Forelimb muscle (tissue), 1 donor: ENCODE data around the gene PTCH2. TPM values are rescaled to one million over a fixed set of nuclear protein-coding genes. Genes with fewer than 3 reads are reported as not detected.
"Not testable (repeated sequence)": the region's sequence is repeated elsewhere in the genome, so short reads cannot be mapped to it uniquely, and the experiment has no call there.

Experiments used
- DNase-seq: peaks from one replicate; pipeline ENCODE4 v3.0.0-alpha.2; 2013; ENCODE audit warnings: low read depth
- polyA plus RNA-seq: library from polyadenylated mRNA; unstranded; fragments of 120-200 nt; gene quantifications from one replicate; pipeline ENCODE4 v1.2.1, GENCODE V29; 2013; ENCODE audit not compliant: insufficient read length

Gene PTCH2
- polyA plus RNA-seq, 1 donor: 10.9 TPM

DNA sequence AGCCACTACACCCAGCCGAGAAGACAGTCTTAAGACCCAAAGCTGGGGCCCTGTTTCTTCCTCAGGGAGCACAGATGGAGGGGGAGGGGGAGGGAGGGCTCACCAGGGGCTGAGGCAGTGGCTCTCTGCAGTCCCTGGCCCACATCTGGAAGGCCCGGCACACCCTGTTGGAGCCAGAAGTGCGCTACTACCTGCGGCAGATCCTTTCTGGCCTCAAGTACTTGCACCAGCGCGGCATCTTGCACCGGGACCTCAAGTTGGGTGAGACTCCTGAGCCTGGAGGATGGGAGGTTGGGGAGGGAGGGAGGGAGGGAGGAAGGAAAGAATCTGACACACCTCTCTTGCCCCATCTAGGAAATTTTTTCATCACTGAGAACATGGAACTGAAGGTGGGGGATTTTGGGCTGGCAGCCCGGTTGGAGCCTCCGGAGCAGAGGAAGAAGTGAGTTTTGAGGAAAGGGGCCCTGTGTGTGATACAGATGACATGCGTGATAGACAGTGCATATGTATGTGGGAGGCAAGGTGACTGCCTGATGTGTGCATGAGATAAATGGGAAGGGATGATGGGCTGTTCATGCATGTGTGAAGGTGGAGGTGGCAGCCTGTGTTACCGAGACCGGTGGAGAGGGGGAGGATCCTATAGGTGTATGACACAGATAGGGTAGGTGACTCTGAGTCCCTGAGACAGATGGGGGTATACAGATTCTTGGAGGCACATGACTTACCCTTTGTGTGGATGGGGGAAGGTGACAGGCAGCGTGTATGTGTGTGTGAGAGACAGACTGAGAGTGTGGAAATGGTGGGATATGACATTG, 41.4 kb downstream of the PTCH2 start:
- DNase-seq: no peak

GRCh38 chr1:44799770-44800584, 43.1 kb downstream of the PTCH2 start, which contains the start of gene PLK3:
TSS of gene PLK3 (plus strand) at chr1:44800377. CDS start at chr1:44800464, 87 bp downstream.
- DNase-seq: peak; percentile 89

GRCh38 chr1:44798481-44799365, 44.3 kb downstream of the PTCH2 start:
- DNase-seq: no peak

DNA sequence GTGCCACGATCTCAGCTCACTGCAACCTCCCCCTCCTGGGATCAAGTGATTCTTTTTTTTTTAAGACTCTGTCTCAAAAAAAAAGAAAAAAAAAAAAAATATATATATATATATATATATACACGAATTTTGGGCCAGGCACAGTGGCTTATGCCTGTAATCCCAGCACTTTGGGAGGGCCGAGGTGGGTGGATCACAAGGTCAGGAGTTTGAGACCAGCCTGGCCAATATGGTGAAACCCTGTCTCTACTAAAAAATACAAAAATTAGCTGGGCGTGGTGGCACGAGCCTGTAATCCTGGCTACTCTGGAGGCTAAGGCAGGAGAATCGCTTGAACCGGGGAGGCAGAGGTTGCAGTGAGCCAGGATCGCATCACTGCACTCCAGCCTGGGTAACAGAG, 45.2 kb downstream of the PTCH2 start:
- not testable (repeated sequence) for DNase-seq

GRCh38 chr1:44792736-44793502, 50.1 kb downstream of the PTCH2 start:
- no peak for DNase-seq

GRCh38 chr1:44790968-44791801, 51.9 kb downstream of the PTCH2 start:
- no peak for DNase-seq

DNA sequence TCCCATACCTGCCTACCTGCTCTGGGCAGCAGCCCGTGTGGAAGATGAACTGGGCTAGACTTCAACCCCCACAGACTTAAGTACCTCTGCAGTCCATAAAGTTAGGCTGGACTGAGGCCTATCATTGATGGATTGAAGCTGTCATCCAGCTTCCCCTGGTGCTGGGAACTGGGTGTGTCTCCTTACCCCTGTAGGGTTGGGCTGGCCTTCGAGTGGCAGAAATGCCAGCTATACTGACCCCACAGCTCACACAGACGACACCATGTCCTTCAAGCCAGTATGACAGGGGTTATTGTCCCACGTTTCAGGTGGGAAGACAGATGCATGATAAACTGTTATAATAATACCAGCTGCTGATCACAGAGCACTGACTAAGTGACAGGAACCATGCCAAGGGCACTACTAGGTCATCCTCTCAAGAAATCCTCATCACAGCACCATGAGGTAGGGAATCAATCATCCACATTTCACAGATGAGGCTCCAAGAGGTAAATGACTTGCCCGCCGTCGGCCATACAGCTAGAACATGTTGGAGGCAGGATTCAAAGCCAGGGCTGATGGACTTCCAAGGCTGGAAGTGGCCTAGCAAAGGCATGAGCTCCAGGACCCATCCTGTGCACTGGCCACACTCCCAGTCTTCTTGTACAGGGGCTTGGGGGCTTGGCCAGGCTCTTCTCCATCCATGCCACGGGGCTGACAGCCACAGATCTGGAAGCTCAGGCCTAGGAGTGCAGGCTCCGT, 54.8 kb downstream of the PTCH2 start, which contains the start of gene BEST4:
Gene BEST4 (minus strand): TSS at position 51 of the 741 bp plus-strand sequence. CDS start 465 bp downstream, outside the sequence.
- DNase-seq: no peak

DNA sequence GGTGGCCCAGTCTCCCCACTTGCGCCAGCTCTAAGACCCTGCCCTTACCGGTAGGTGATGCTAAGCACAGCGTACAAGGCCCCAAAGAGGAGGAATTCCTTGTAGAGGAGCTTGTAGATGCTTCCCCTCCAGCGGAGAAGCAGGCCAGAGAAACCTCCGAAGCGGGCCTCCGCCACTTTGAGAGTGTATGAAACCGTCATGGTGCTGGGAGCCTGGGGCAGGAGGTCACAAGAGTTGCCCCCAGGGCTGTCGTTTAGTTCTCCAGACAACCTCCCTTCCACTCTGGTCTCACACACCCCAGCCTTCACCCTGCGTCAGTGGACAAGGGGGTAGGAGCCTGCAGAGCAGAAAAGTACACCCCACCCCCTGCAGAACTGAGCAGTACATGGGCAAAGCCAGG, 55.5 kb downstream of the PTCH2 start:
- DNase-seq: no peak

DNA sequence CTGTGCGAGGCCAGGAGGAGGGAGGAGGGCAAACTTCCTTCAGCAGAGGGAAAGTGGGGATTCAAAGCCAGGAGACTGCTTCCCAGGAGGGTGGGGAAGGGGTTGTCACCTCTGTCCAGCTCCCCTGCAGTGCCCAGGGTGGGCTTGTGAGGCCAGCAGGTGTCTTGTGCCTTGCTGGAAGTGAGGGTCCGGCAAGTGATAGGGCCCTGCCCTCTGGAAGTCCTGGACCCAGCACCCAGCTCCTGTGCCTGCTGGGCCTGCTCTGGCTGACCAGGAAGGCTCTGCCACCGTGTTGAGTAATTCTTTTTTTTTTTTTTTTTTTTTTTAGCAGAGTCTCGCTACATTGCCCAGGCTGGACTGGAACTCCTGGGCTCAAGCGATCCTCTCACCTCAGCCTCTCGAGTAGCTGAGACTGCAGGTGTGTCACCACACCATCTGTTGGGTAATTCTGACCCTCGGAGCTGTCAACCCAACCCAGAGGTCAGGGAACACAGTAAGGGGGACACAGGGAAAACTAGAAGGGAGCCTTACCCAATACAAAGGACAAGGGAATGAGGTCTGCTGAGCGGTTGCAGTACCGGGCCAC, 56.1 kb downstream of the PTCH2 start:
- DNase-seq: no peak

GRCh38 chr1:44786138-44786840, 56.8 kb downstream of the PTCH2 start:
- DNase-seq: no peak

DNA sequence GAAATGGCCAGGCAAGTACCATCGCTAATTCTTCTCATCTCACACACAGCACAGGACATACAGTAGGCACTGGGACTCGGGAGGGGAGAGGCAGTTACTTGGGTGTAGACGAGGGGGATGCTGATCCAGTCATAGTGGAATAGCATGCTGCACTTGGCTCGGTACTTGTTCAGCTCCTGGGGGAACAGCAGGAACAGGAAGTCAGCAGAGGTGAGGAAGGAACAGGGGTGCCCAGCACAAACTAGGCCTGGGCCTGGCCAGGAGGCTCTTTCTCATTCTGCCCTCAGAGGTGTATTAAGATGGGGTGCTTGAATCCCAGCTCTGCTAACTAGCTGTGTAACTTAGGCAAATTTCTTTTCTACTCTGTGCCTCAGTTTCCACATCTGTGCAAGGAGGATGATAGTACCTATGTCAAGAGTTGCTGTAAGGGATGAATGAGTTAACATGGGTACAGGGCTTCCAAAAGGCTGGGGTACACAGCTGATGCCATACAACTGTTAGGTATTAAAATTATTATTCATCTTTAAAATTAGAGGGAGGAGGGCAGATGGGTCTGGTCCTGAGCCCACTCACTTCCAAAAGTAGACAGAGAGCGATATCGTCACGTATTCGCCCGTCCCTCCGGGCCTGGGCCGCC, 57.4 kb downstream of the PTCH2 start:
- DNase-seq: no peak

GRCh38 chr1:44785029-44785380, 58.0 kb downstream of the PTCH2 start:
- DNase-seq: no peak

DNA sequence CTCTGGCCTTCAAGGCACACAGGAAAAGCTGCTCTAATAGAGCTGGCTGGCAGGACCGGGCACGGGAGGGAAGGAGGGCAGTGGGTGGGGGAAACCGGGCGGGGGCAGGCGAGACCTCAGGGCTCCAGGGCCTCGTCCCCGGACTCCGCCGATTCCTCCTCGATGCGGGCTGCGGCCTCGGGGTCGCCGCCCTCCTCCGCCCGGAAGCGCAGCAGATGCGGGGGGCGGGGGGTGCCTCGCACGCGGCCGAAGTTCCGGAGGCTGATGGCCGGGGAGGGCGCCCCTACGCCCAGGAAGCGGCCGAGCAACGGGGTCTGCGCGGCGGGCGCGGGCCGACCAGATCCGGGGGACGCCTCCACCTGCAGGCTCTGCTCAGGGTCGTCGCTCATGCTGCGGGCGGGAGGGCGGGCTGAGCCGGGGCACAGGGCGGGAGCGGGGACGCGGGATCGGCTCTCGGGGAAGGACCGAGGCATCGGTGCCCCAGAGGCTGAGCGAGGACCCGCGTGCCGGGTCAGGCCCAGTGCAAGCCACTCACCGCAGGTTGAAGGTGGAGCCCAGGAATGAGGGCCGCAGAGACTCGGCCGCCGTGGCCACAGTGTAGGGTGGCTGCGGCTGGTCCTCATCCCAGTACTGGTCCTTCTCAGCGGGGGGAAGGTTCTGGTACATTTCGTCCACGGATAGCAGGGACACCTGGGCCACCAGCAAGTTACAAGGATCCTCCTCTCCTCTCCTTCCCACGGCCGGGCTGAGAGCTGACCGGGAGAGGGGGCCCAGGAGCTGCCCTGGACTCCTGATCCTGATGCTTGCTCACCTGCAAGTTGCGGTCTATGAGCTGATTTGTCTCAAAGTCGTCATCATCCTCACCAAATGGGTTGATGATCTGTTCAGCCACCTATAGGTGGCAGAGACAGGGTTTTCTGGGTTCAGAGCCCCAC, 58.7 kb downstream of the PTCH2 start:
- DNase-seq: no peak

DNA sequence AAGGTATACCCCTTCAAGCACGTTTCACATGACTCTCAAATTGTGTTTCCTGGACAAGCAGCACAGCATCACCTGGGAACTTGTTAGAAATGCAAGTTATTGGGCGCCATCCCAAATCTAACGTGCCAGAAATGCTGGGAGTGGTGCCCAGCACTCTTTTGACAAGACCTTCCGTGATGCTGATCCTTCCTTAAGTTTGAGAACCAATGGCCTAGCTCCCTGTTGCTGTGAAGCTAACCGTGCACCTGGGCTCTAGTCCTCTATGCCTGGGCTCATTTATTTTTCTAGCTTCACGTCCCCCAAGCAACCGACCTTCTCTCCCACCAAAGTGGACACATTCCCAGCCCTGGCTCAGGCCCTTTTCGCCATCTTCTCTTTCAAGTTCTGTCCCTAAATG, 59.4 kb downstream of the PTCH2 start:
- DNase-seq: no peak

- DNase-seq: no peak
Observed at GRCh38 chr1:44780583-44781121, 62.4 kb downstream of the PTCH2 start.
